KMS-11 (cell line): ENCODE measurements around the gene LARGE2.

Source experiments
- H2AFZ ChIP-seq: fragments of 200-600 bp; sonication (generic); 2 replicates; pipeline ENCODE4 v1.6.1; 2016; ENCODE audit warnings: antibody characterized with exemption, mixed run types, low read depth
- H3K27ac ChIP-seq: fragments of 200-600 bp; sonication (generic); 2 replicates; pipeline ENCODE4 v1.6.1; 2016; ENCODE audit warnings: mild to moderate bottlenecking, mixed run types
- H3K27me3 ChIP-seq: fragments of 200-600 bp; sonication (generic); 2 replicates; pipeline ENCODE4 v1.6.1; 2017; ENCODE audit warnings: mild to moderate bottlenecking, low read depth, mixed run types, moderate library complexity; ENCODE audit not compliant: insufficient read depth
- H3K36me3 ChIP-seq: fragments of 200-600 bp; sonication (generic); 2 replicates; pipeline ENCODE4 v1.6.1; 2017; ENCODE audit warnings: mild to moderate bottlenecking, mixed run types; ENCODE audit not compliant: insufficient read depth
- H3K4me1 ChIP-seq: fragments of 200-600 bp; sonication (generic); 2 replicates; pipeline ENCODE4 v1.6.1; 2016; ENCODE audit warnings: mild to moderate bottlenecking, low read depth, mixed run types; ENCODE audit not compliant: poor library complexity, severe bottlenecking
- H3K4me2 ChIP-seq: fragments of 200-600 bp; sonication (generic); 2 replicates; pipeline ENCODE4 v1.7.0; 2016; ENCODE audit warnings: mild to moderate bottlenecking, mixed run types
- H3K4me3 ChIP-seq: fragments of 200-600 bp; sonication (generic); IDR thresholded peaks from 2 replicates; pipeline ENCODE4 v1.6.1; 2017; ENCODE audit warnings: low read depth, low read length, mixed read lengths; ENCODE audit not compliant: insufficient read depth
- H3K79me2 ChIP-seq: fragments of 200-600 bp; sonication (generic); 2 replicates; pipeline ENCODE4 v1.6.1; 2016; ENCODE audit warnings: low read depth, mixed run types; ENCODE audit not compliant: insufficient read depth
- H3K9ac ChIP-seq: fragments of 200-600 bp; sonication (generic); 2 replicates; pipeline ENCODE4 v1.6.1; 2016; ENCODE audit warnings: mild to moderate bottlenecking, mixed run types
- H4K20me1 ChIP-seq: fragments of 200-600 bp; sonication (generic); 2 replicates; pipeline ENCODE4 v1.6.1; 2016; ENCODE audit warnings: mild to moderate bottlenecking, mixed run types; ENCODE audit not compliant: insufficient read depth
- CTCF ChIP-seq: fragments of 200-600 bp; sonication (generic); conservative IDR thresholded peaks from 2 replicates; pipeline ENCODE4 v1.6.1; 2017; ENCODE audit warnings: low read depth, mild to moderate bottlenecking, antibody characterized with exemption, low read length, moderate library complexity, mixed read lengths

LARGE2 gene

GRCh38 chr11:45900916-45901617 lies 21.4 kb upstream of the LARGE2 start:
- peaks cover 33% of the 10 kb centered on the region; the same call in 1 of the 2 replicates for H3K27me3 ChIP-seq
- H3K4me3 ChIP-seq: no peak overlapping the region

GRCh38 chr11:45901626-45902025 lies 20.8 kb upstream of the LARGE2 start:
- no peaks in the 10 kb centered on the region for H4K20me1 ChIP-seq
- no peak for TF ChIP-seq CTCF

More at GRCh38 chr11:45900916-45901617, 21.4 kb upstream of the LARGE2 start:
- Histone ChIP-seq H3K9ac (no peak overlapping the region), H3K27ac (no peak overlapping the region), H2AFZ (no peak overlapping the region), H3K36me3 (no peaks in the 10 kb centered on the region), H3K4me1 (no peaks in the 10 kb centered on the region), H3K4me2 (no peak overlapping the region), H4K20me1 (no peaks in the 10 kb centered on the region), H3K79me2 (no peaks in the 10 kb centered on the region)
- no peak for TF ChIP-seq CTCF

GRCh38 chr11:45902452-45903380 lies 19.7 kb upstream of the LARGE2 start:
- H3K4me1 ChIP-seq: no peaks in the 10 kb centered on the region
- no peak for TF ChIP-seq CTCF

More at GRCh38 chr11:45901626-45902025, 20.8 kb upstream of the LARGE2 start:
- Histone ChIP-seq H2AFZ (no peak overlapping the region), H3K4me1 (no peaks in the 10 kb centered on the region), H3K4me3 (no peak overlapping the region), H3K27ac (no peak overlapping the region), H3K79me2 (no peaks in the 10 kb centered on the region), H3K4me2 (no peak overlapping the region), H3K36me3 (no peaks in the 10 kb centered on the region), H3K27me3 (peaks cover 31% of the 10 kb centered on the region; the same call in 1 of the 2 replicates), H3K9ac (no peak overlapping the region)

GRCh38 chr11:45904309-45904915 lies 18.0 kb upstream of the LARGE2 start:
- H3K79me2 ChIP-seq: no peaks in the 10 kb centered on the region
- H3K27me3 ChIP-seq: peaks cover 12% of the 10 kb centered on the region; the same call in 1 of the 2 replicates
- H3K27ac ChIP-seq: no peak overlapping the region
- no peak overlapping the region for H3K4me2 ChIP-seq
- H3K9ac ChIP-seq: no peak overlapping the region
- no peaks in the 10 kb centered on the region for H3K4me1 ChIP-seq
- no peak for TF ChIP-seq CTCF
- H3K36me3 ChIP-seq: no peaks in the 10 kb centered on the region
- H2AFZ ChIP-seq: no peak overlapping the region
- H3K4me3 ChIP-seq: no peak overlapping the region
- no peaks in the 10 kb centered on the region for H4K20me1 ChIP-seq

More at GRCh38 chr11:45902452-45903380, 19.7 kb upstream of the LARGE2 start:
- no peaks in the 10 kb centered on the region for H3K79me2 ChIP-seq
- no peak overlapping the region for H3K27ac ChIP-seq
- no peaks in the 10 kb centered on the region for H3K36me3 ChIP-seq
- peaks cover 27% of the 10 kb centered on the region; the same call in 1 of the 2 replicates for H3K27me3 ChIP-seq
- H4K20me1 ChIP-seq: no peaks in the 10 kb centered on the region
- no peak overlapping the region for H3K4me2 ChIP-seq
- no peak overlapping the region for H3K9ac ChIP-seq
- H3K4me3 ChIP-seq: no peak overlapping the region
- H2AFZ ChIP-seq: no peak overlapping the region
